ENCODE data around the gene VAC14.
A peak's percentile ranks its signal among the peaks of the same experiment; 100 is the strongest.

VAC14 gene

GRCh38 chr16:70778901-70779309 lies 22.1 kb downstream of the VAC14 start (continued):
- TF ChIP-seq PBX3 (CRISPR knock-in tag; IDR thresholded peaks at IDR 0.05), result no peak
- no peak for TF ChIP-seq ZNF202 (tag by site-specific recombination; IDR thresholded peaks at IDR 0.05; ENCODE audit: borderline replicate concordance)
- TF ChIP-seq TCF7L2 (IDR thresholded peaks at IDR 0.05; ENCODE audit: borderline replicate concordance, low read depth, low read length), result no peak
- no peak for TF ChIP-seq CTCF (tag by site-specific recombination; IDR thresholded peaks at IDR 0.05)
- peak; percentile 73 for TF ChIP-seq ZBTB44 (tag by site-specific recombination; IDR thresholded peaks at IDR 0.05)
- TF ChIP-seq ZNF169 (tag by site-specific recombination; IDR thresholded peaks at IDR 0.05), result 0 out of 2 replicates have a peak, but pooled peaks have one; percentile 39
- TF ChIP-seq ZNF488 (tag by site-specific recombination; IDR thresholded peaks at IDR 0.05), result no peak

- TF ChIP-seq KLF10 (tag by site-specific recombination; IDR thresholded peaks at IDR 0.05) (no peak), ZNF660 (tag by site-specific recombination; IDR thresholded peaks at IDR 0.05) (peak; percentile 60; the same call in 1 of the 2 replicates)
- CTCF ChIA-PET, result no interaction called here
Observed at GRCh38 chr16:70777973-70778406, 23.0 kb downstream of the VAC14 start.

GRCh38 chr16:70777496-70777895 lies 23.5 kb downstream of the VAC14 start:
- CTCF ChIA-PET, result no interaction called here
- Histone ChIP-seq H3K36me3 (ENCODE audit: control insufficient read depth in 2 of 2, insufficient read depth in 1 of 2, low read length in 2 of 2) (peaks cover 4 to 45% of the 10 kb centered on the region in 2 experiments; a peak in 2 of 3 replicates), H3K9me3 (ENCODE audit: control insufficient read depth, insufficient read depth, low read depth, low read length) (no peaks in the 10 kb centered on the region), H3K4me1 (ENCODE audit: control insufficient read depth, insufficient read depth, low read length) (no peaks in the 10 kb centered on the region), H3K4me3 (ENCODE audit: low read depth, low read length) (no peak overlapping the region), H3K27ac (ENCODE audit: extremely low read depth, low read depth, low read length) (no peak overlapping the region)
- POLR2A ChIA-PET, result interaction anchor here (1.9 kb wide), 1 partner anchor 24 kb away, joined by 7 read pairs; the partner anchor contains the start of gene VAC14
- TF ChIP-seq ZNF585B (tag by site-specific recombination; IDR thresholded peaks at IDR 0.05) (no peak), HIC1 (tag by site-specific recombination; IDR thresholded peaks at IDR 0.05) (no peak), ZNF792 (tag by site-specific recombination; IDR thresholded peaks at IDR 0.05) (no peak), ZNF621 (tag by site-specific recombination; IDR thresholded peaks at IDR 0.05) (no peak), ZSCAN4 (tag by site-specific recombination; IDR thresholded peaks at IDR 0.05) (no peak), ZNF10 (tag by site-specific recombination; IDR thresholded peaks at IDR 0.05) (no peak), ZNF639 (tag by site-specific recombination; IDR thresholded peaks at IDR 0.05) (no peak), ZNF473 (tag by site-specific recombination; IDR thresholded peaks at IDR 0.05) (no peak), ZNF510 (tag by site-specific recombination; IDR thresholded peaks at IDR 0.05; ENCODE audit: insufficient replicate concordance) (no peak), KLF1 (tag by site-specific recombination; IDR thresholded peaks at IDR 0.05) (no peak), ZNF426 (tag by site-specific recombination; IDR thresholded peaks at IDR 0.05) (no peak), ZNF677 (tag by site-specific recombination; IDR thresholded peaks at IDR 0.05) (no peak), ZNF837 (tag by site-specific recombination; IDR thresholded peaks at IDR 0.05) (no peak)

More at GRCh38 chr16:70777973-70778406, 23.0 kb downstream of the VAC14 start:
- H3K9me3 ChIP-seq (ENCODE audit: control insufficient read depth, insufficient read depth, low read depth, low read length), result no peaks in the 10 kb centered on the region
- H3K4me1 ChIP-seq (ENCODE audit: control insufficient read depth, insufficient read depth, low read length), result no peaks in the 10 kb centered on the region
- POLR2A ChIA-PET, result interaction anchor here (1.9 kb wide), 1 partner anchor 23 kb away, joined by 7 read pairs; the partner anchor contains the start of gene VAC14
- H3K4me3 ChIP-seq (ENCODE audit: low read depth, low read length), result no peak overlapping the region
- no peak overlapping the region for H3K27ac ChIP-seq (ENCODE audit: extremely low read depth, low read depth, low read length)
- H3K36me3 ChIP-seq (ENCODE audit: control insufficient read depth in 2 of 2, insufficient read depth in 1 of 2, low read length in 2 of 2), result peaks cover 4 to 48% of the 10 kb centered on the region in 2 experiments; a peak in 2 of 3 replicates

All from HEK293 (cell line).